ENCODE data around the gene NOSTRIN. TPM values are rescaled to one million over a fixed set of nuclear protein-coding genes. Genes with fewer than 3 reads are reported as not detected.

Gene NOSTRIN
- polyA plus RNA-seq, 3 donors, result not detected

DNA sequence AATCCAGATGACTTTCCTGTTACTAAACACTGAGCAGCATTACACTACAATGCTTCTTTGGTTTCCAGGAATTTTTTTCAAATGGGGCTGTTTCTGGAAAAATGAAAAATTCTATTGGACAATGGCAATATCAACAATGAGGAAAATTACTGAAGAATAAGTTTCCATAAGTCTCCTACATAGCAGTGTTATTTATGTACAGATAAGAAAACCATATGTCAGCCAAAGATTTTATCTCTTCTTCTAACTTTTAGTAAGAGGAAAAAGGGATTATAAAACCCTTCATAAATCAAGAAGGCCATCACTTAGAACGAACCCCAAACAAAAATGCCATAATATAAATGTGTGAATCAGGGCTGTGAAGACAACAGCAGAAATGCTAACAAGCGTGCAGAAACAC lies 31.6 kb upstream of the NOSTRIN start:
- Mint-ChIP-seq H3K27me3 (ENCODE audit: low read depth in 3 of 3) (no peaks in the 10 kb centered on the region), H3K27ac (no peak overlapping the region), H3K4me1 (peaks cover 1% of the 10 kb centered on the region), H3K36me3 (peaks cover 64 to 71% of the 10 kb centered on the region in 2 donors), H3K4me3 (no peak overlapping the region), H3K9me3 (peaks cover under 1 to 5% (median 2%) of the 10 kb centered on the region in 7 donors)
- DNase-seq, result no peak
- H2AFZ ChIP-seq (ENCODE audit: insufficient read depth, low read depth, low read length, poor library complexity, severe bottlenecking), result no peak overlapping the region
- TF ChIP-seq, protein P1, sequence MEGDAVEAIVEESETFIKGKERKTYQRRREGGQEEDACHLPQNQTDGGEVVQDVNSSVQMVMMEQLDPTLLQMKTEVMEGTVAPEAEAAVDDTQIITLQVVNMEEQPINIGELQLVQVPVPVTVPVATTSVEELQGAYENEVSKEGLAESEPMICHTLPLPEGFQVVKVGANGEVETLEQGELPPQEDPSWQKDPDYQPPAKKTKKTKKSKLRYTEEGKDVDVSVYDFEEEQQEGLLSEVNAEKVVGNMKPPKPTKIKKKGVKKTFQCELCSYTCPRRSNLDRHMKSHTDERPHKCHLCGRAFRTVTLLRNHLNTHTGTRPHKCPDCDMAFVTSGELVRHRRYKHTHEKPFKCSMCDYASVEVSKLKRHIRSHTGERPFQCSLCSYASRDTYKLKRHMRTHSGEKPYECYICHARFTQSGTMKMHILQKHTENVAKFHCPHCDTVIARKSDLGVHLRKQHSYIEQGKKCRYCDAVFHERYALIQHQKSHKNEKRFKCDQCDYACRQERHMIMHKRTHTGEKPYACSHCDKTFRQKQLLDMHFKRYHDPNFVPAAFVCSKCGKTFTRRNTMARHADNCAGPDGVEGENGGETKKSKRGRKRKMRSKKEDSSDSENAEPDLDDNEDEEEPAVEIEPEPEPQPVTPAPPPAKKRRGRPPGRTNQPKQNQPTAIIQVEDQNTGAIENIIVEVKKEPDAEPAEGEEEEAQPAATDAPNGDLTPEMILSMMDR (IDR thresholded peaks at IDR 0.05), result no peak
- H3K4me3 ChIP-seq (replicated peaks in 1 of 3; ENCODE audit: low read depth in 2 of 3, low read length in 3 of 3), result no peak overlapping the region
- H3K27ac ChIP-seq (ENCODE audit: low read depth in 1 of 2, low read length in 2 of 2), result no peak overlapping the region
- H3K36me3 ChIP-seq (replicated peaks in 1 of 2; ENCODE audit: control insufficient read depth in 1 of 2, insufficient read depth in 2 of 2, low read length in 2 of 2), result peaks cover 33 to 83% of the 10 kb centered on the region in 2 donors
- H4K20me1 ChIP-seq (ENCODE audit: insufficient read depth, low read length), result no peaks in the 10 kb centered on the region
- H3K79me2 ChIP-seq (ENCODE audit: insufficient read depth, low read length), result no peaks in the 10 kb centered on the region
- no peak overlapping the region for H3K4me2 ChIP-seq (replicated peaks; ENCODE audit: extremely low read depth, low read length, poor library complexity, severe bottlenecking)
- intact Hi-C loops (cut with micrococcal nuclease), result no loop called here
- WGBS (ENCODE audit: insufficient coverage), result no CpG with 5 or more reads among the region's 2 CpGs
- H3K9me3 ChIP-seq (replicated peaks in 1 of 2; ENCODE audit: control insufficient read depth in 1 of 2, insufficient read depth in 1 of 2, low read length in 2 of 2), result no peaks in the 10 kb centered on the region
- H3K4me1 ChIP-seq (ENCODE audit: control insufficient read depth in 1 of 2, insufficient read depth in 2 of 2, low read length in 2 of 2), result no peaks in the 10 kb centered on the region
- H3K27me3 ChIP-seq (ENCODE audit: control insufficient read depth in 2 of 2, insufficient read depth in 2 of 2, low read length in 2 of 2), result no peaks in the 10 kb centered on the region
- no peak overlapping the region for H3K9ac ChIP-seq (ENCODE audit: insufficient read depth, low read length, poor library complexity, severe bottlenecking)

- Histone ChIP-seq H4K20me1 (ENCODE audit: insufficient read depth, low read length) (no peaks in the 10 kb centered on the region), H3K9me3 (replicated peaks in 1 of 2; ENCODE audit: control insufficient read depth in 1 of 2, insufficient read depth in 1 of 2, low read length in 2 of 2) (peaks cover 0 to 7% of the 10 kb centered on the region in 2 donors), H3K79me2 (ENCODE audit: insufficient read depth, low read length) (no peaks in the 10 kb centered on the region), H3K27me3 (ENCODE audit: control insufficient read depth in 2 of 2, insufficient read depth in 2 of 2, low read length in 2 of 2) (no peaks in the 10 kb centered on the region), H3K4me2 (replicated peaks; ENCODE audit: extremely low read depth, low read length, poor library complexity, severe bottlenecking) (no peak overlapping the region), H3K9ac (ENCODE audit: insufficient read depth, low read length, poor library complexity, severe bottlenecking) (no peak overlapping the region), H3K36me3 (replicated peaks in 1 of 2; ENCODE audit: control insufficient read depth in 1 of 2, insufficient read depth in 2 of 2, low read length in 2 of 2) (peaks cover 23 to 64% of the 10 kb centered on the region in 2 donors), H3K27ac (ENCODE audit: low read depth in 1 of 2, low read length in 2 of 2) (no peak overlapping the region), H3K4me1 (ENCODE audit: control insufficient read depth in 1 of 2, insufficient read depth in 2 of 2, low read length in 2 of 2) (no peaks in the 10 kb centered on the region), H2AFZ (ENCODE audit: insufficient read depth, low read depth, low read length, poor library complexity, severe bottlenecking) (no peak overlapping the region), H3K4me3 (replicated peaks in 1 of 3; ENCODE audit: low read depth in 2 of 3, low read length in 3 of 3) (no peak overlapping the region)
- no peak for DNase-seq
- no CpG with 5 or more reads among the region's 1 CpG for WGBS (ENCODE audit: insufficient coverage)
- no peaks in the 10 kb centered on the region for H3K27me3 Mint-ChIP-seq (ENCODE audit: low read depth in 3 of 3)
- H3K9me3 Mint-ChIP-seq, result peaks cover 5 to 11% (median 6%) of the 10 kb centered on the region in 7 donors
- H3K27ac Mint-ChIP-seq, result no peak overlapping the region
- H3K36me3 Mint-ChIP-seq, result peaks cover 52% of the 10 kb centered on the region in 2 donors
- no peak overlapping the region for H3K4me3 Mint-ChIP-seq
- no peaks in the 10 kb centered on the region for H3K4me1 Mint-ChIP-seq
- TF ChIP-seq, protein P1 (IDR thresholded peaks at IDR 0.05), result no peak
- intact Hi-C loops (cut with micrococcal nuclease), result no loop called here
Observed at GRCh38 chr2:168772704-168773103, 29.7 kb upstream of the NOSTRIN start.
